Ectodermal cell (in vitro differentiated cells): Measurements from ENCODE around the gene MTURN.

ENCODE experiments used
- H3K27ac ChIP-seq: 2 replicates; pipeline ENCODE4 v1.7.0; 2013; ENCODE audit warnings: mild to moderate bottlenecking, low read depth, low read length; ENCODE audit not compliant: insufficient read depth, poor library complexity, severe bottlenecking
- H3K27me3 ChIP-seq: 2 replicates; pipeline ENCODE4 v1.7.0; 2013; ENCODE audit warnings: mild to moderate bottlenecking, low read length; ENCODE audit not compliant: insufficient read depth, control insufficient read depth, poor library complexity, severe bottlenecking
- H3K36me3 ChIP-seq: one replicate; pipeline ENCODE4 v1.7.0; 2013; ENCODE audit warnings: low read length; ENCODE audit not compliant: control insufficient read depth, insufficient read depth
- H3K4me1 ChIP-seq: one replicate; pipeline ENCODE4 v1.7.0; 2013; ENCODE audit warnings: low read length; ENCODE audit not compliant: control insufficient read depth, insufficient read depth
- H3K4me3 ChIP-seq: 2 replicates; pipeline ENCODE4 v1.7.0; 2013; ENCODE audit warnings: low read depth, low read length, control low read depth; ENCODE audit not compliant: insufficient read depth
- H3K9me3 ChIP-seq: 2 replicates; pipeline ENCODE4 v1.7.0; 2013; ENCODE audit warnings: mild to moderate bottlenecking, low read length, moderate library complexity; ENCODE audit not compliant: control insufficient read depth
- WGBS, 2 experiments: methylation state at CpG; one replicate each; pipeline ENCODE4 v1.1.7; 2013; ENCODE audit warnings: missing lambda C conversion rate in 2 of 2; 5-methylcytosine and 5-hydroxymethylcytosine counted together

MTURN gene

GRCh38 chr7:30159163-30159562 is 24.4 kb downstream of the MTURN start:
- Histone ChIP-seq H3K27ac (no peak overlapping the region), H3K9me3 (no peaks in the 10 kb centered on the region), H3K4me1 (peaks cover 19% of the 10 kb centered on the region), H3K27me3 (no peaks in the 10 kb centered on the region), H3K36me3 (no peaks in the 10 kb centered on the region), H3K4me3 (no peak overlapping the region)
- WGBS, 2 experiments = 99% methylated on average over 4 of the region's 4 CpGs

DNA sequence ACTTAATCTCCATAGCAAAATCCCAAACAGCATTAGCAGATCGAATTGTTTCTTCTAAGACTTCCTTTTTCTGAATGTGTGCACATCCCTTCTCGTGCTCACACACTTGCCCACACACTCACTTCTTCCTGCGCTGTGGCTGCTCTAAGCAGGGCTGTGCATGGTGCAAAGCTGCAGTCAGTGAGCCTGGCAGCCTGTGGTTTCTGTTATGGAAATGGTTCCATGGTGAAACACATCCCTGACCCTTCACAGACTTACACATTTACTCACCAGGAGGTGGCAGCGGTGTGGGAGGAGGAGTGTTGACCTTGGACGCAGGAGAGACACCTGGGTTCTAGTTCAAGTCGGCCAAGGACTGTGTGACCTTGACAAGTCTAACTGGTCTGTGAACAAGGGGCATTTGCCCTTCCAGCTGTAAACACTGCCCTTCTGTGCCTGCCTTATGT is 24.9 kb downstream of the MTURN start:
- H3K27ac ChIP-seq = no peak overlapping the region
- no peaks in the 10 kb centered on the region for H3K36me3 ChIP-seq
- WGBS, 2 experiments = 79 to 80% methylated on average over 6 of the region's 6 CpGs
- no peak overlapping the region for H3K4me3 ChIP-seq
- H3K9me3 ChIP-seq = no peaks in the 10 kb centered on the region
- H3K4me1 ChIP-seq = peaks cover 19% of the 10 kb centered on the region
- H3K27me3 ChIP-seq = no peaks in the 10 kb centered on the region

- peaks cover 19% of the 10 kb centered on the region for H3K4me1 ChIP-seq
- H3K9me3 ChIP-seq = no peaks in the 10 kb centered on the region
- H3K4me3 ChIP-seq = no peak overlapping the region
- H3K36me3 ChIP-seq = no peaks in the 10 kb centered on the region
- H3K27ac ChIP-seq = no peak overlapping the region
- no peaks in the 10 kb centered on the region for H3K27me3 ChIP-seq
- 95 to 96% methylated on average over 2 of the region's 2 CpGs for WGBS, 2 experiments
Observed at GRCh38 chr7:30160329-30160728, 25.5 kb downstream of the MTURN start.

DNA sequence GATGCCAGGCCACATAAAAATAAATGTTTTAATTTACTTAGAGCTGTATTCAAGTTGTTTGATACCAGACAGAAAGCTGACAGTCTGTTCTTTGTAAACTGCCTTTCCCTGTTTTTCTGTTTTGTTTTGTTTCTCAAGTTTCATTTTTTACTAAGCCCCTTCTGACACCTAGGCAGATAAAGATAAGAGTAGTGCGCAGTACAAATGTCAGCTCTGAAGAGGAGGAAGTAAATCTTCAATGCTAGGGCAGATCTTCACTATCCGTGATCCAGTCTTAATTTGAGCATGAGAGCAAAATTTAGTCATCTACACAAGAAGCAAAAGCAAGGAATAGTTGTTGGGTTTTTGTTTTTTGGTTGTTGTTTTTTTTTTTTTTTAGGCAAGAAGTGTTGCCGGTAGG is 27.3 kb downstream of the MTURN start:
- no peaks in the 10 kb centered on the region for H3K27me3 ChIP-seq
- no peak overlapping the region for H3K27ac ChIP-seq
- H3K9me3 ChIP-seq = no peaks in the 10 kb centered on the region
- no peaks in the 10 kb centered on the region for H3K36me3 ChIP-seq
- H3K4me3 ChIP-seq = no peak overlapping the region
- peaks cover 19% of the 10 kb centered on the region for H3K4me1 ChIP-seq
- WGBS, 2 experiments = 75 to 77% methylated on average over 3 of the region's 3 CpGs

DNA sequence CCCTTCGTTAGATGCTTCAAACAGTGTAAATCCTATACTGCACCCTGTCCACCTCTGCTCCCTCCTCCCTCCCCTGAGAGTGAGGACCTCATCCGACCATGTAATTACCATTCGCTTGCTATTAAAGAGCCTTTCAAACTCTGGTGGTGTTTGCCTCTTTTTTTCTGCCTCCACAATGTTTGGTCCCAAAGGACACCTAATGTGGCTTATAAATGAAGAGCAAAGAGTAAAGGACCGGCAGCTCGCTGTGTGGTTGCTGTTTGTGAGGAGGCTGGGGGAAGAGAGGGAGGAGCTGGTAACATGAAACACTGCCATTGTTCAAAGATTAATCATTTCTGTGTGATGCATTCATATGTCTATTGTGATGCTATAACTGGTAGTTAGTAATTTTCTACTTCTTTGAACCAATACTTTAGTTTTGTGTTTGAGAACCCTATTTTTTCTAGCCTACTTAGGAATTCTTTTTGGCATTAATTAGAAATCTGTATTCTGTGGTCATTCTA is 27.9 kb downstream of the MTURN start:
- Histone ChIP-seq H3K36me3 (no peaks in the 10 kb centered on the region), H3K27ac (peak overlapping the region; percentile 44), H3K9me3 (no peaks in the 10 kb centered on the region), H3K4me1 (peaks cover 19% of the 10 kb centered on the region), H3K4me3 (no peak overlapping the region), H3K27me3 (no peaks in the 10 kb centered on the region)
- WGBS, 2 experiments = 4 to 6% methylated on average over 5 of the region's 5 CpGs

DNA sequence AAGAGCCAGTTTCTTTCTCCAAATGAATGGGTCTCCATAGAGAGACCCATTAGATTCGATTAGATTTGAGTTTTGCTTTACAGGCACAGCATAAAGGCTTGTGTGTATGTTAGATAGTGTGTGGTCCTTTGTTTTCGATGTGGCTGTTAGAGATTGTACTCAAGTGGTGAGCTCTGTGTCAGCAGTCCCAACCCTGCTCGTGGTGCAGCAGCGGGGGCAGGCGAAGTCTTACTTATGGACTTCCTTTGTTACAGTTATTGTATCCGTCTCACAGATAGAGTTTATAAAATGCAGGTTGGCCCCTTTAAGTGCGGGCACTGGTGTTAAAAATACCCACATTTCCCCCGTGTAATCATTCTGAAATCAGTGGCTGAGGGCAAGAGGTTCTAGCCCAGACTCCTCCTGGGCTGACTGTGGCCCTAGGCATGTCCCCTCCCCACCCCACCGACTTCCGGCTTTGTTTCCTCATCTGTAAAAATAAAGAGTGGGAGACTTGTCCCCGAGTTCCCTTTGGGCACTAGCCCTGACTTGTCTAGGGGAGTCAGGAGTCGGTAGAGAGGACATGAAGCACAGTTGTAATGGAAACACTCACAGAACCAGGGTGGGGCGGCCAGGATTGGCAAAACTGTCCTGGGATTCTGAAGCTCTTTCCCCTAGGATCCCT is 28.6 kb downstream of the MTURN start:
- WGBS, 2 experiments = 74 to 79% methylated on average over 13 of the region's 13 CpGs
- H3K36me3 ChIP-seq = no peaks in the 10 kb centered on the region
- H3K27ac ChIP-seq = peak overlapping the region; percentile 44
- no peak overlapping the region for H3K4me3 ChIP-seq
- no peaks in the 10 kb centered on the region for H3K27me3 ChIP-seq
- no peaks in the 10 kb centered on the region for H3K9me3 ChIP-seq
- H3K4me1 ChIP-seq = peaks cover 20% of the 10 kb centered on the region

- Histone ChIP-seq H3K36me3 (no peaks in the 10 kb centered on the region), H3K27me3 (no peaks in the 10 kb centered on the region), H3K4me3 (no peak overlapping the region), H3K9me3 (no peaks in the 10 kb centered on the region), H3K4me1 (peaks cover 31% of the 10 kb centered on the region), H3K27ac (no peak overlapping the region)
- 73% methylated on average over 6 of the region's 6 CpGs for WGBS, 2 experiments
Observed at GRCh38 chr7:30164567-30164966, 29.8 kb downstream of the MTURN start.

GRCh38 chr7:30165590-30165989 is 30.8 kb downstream of the MTURN start:
- 93 to 99% methylated on average over 3 of the region's 3 CpGs for WGBS, 2 experiments
- H3K27me3 ChIP-seq = no peaks in the 10 kb centered on the region
- no peak overlapping the region for H3K4me3 ChIP-seq
- H3K4me1 ChIP-seq = peaks cover 37% of the 10 kb centered on the region
- no peaks in the 10 kb centered on the region for H3K9me3 ChIP-seq
- no peaks in the 10 kb centered on the region for H3K36me3 ChIP-seq
- H3K27ac ChIP-seq = no peak overlapping the region

GRCh38 chr7:30166155-30166840 is 31.5 kb downstream of the MTURN start:
- Histone ChIP-seq H3K27ac (no peak overlapping the region), H3K9me3 (no peaks in the 10 kb centered on the region), H3K4me1 (peaks cover 35% of the 10 kb centered on the region), H3K4me3 (no peak overlapping the region), H3K36me3 (no peaks in the 10 kb centered on the region), H3K27me3 (no peaks in the 10 kb centered on the region)
- 90 to 92% methylated on average over 12 of the region's 12 CpGs for WGBS, 2 experiments

- no peaks in the 10 kb centered on the region for H3K36me3 ChIP-seq
- H3K9me3 ChIP-seq = no peaks in the 10 kb centered on the region
- 95% methylated on average over 5 of the region's 5 CpGs for WGBS, 2 experiments
- H3K4me1 ChIP-seq = peaks cover 30% of the 10 kb centered on the region
- H3K27ac ChIP-seq = no peak overlapping the region
- H3K4me3 ChIP-seq = no peak overlapping the region
- H3K27me3 ChIP-seq = no peaks in the 10 kb centered on the region
Observed at GRCh38 chr7:30166841-30167235, 32.1 kb downstream of the MTURN start.
